ENCODE measurements around the gene GFI1.
"Not testable (repeated sequence)": the region's sequence is repeated elsewhere in the genome, so short reads cannot be mapped to it uniquely, and the experiment has no call there.

The GFI1 gene

DNA sequence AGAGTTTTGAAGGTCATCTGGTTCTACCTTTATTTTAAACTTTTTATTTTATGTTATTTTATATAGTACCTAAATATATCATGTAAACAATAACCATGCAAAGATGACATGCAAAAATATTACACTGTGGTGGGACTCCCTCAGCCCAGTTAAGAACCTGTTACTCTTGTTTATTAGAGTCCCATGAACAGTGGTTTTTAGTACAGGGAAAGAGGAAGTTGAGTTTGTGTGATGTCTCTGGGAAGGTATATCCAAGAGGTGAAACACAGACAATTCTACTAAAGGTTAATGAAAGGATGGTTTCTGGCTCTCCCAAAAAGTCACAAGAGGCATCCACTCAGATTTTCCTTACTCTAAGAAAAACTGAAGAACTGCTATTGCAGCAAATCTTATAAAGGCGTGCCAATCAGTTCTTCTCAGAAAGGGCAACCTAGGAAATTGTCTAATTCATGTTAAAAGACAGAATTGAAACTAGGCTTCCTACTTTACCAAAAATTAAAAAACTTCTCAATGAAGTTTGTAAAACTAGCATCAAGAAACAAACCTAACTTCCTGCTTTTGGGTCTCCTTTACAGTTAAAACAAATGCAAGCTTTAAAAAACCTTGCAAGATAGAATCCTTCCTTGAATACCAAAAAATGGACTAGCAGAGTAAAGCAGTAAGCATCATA is 19.9 kb downstream of the GFI1 start:
- no peak for DNase-seq (ENCODE audit: low read depth in 2 of 2, low spot score in 1 of 2)

GRCh38 chr1:92465256-92465647 is 21.5 kb downstream of the GFI1 start:
- DNase-seq (ENCODE audit: low read depth in 2 of 2, low spot score in 1 of 2): no peak

DNA sequence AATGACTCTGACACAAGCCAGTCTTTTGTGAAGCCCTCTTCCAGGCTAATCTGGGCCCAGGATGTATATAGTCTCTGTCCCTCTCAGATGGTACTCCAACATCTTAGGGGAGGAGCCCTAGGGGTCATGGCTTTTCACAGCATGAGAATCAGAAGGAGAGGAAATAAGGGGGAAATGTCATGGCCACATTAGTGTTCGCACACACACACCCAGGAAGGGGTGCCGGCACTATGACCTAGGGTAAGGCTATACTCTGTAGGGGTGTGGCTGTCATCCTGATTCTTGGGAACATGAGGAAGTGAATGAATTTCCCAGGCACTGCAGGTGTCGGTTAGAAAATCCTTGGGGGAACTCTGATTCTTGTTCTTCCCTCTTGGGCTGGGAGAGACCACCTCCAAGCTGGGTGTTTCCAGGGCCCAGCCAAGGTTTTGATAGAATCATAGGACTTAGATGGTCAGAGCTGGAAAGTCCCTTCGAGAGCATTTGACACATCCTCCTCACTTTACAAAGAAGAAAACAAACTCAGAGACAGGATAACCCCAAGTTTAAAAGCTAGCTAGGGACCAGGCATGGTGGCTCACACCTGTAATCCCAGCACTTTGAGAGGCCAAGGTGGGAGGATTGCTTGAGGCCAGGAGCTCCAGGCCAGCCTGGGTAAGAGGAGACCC is 22.0 kb downstream of the GFI1 start:
- no peak for DNase-seq (ENCODE audit: low read depth in 2 of 2, low spot score in 1 of 2)

- DNase-seq (ENCODE audit: low read depth in 2 of 2, low spot score in 1 of 2): no peak
Observed at GRCh38 chr1:92461364-92462097, 25.2 kb downstream of the GFI1 start.

DNA sequence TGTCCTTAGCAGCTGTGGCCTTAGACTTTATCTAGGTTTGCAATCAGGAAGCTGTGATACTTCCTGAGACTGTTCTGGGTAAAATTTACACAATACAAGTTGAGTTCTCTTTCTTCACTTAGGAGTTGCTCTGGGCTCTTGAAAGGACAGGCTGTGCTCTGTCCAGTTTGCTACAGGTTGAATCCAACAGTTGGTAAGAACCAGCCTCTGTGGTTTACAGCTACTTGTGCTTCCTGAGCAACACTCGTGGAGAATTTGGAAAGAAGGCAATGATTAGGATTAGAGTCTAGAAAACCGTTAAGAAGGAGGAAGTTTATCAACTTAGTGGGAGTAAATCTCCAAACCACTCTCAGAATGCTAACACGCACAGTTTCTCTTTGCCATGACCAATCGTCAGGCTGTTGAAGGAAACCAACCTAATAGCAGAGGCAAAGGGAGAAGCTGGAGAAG is 26.8 kb downstream of the GFI1 start:
- DNase-seq (ENCODE audit: low read depth in 2 of 2, low spot score in 1 of 2): no peak

DNA sequence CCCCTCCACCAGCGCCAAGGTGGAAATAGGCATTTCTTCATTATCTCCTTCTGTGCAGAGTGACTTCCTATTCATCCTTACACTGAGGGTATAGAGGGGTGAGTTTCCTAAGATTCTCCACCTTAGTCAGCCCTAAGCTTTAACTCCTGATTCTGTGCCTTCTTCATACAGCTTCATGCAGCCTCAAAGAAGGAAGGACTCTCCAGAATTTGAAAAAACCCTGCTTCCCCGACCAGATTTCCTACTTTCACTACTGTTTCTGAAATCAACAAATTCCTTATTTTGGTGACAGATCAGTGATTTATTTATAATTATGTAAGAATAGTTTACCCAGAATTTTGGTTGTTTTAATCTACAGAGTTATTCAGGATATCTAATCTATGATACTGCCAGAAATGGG is 28.6 kb downstream of the GFI1 start:
- DNase-seq (ENCODE audit: low read depth in 2 of 2, low spot score in 1 of 2): no peak

DNA sequence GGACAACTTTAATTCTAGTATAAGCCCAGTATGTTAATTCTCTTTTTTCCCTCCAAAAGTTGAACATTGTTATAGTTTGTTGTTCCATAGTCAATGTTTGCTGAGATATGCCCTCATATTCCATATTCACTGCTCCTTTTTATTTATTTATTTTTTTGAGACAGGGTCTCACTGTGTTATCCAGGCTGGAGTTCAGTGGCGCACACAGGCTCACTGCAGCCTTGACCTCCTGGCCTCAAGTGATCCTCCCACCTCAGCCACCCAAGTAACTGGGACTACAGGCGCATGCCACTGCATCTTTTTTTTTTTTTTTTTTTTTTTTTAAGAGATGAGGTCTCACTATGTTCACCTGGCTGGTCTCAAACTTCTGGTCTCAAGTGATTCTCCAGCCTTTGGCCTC is 38.7 kb downstream of the GFI1 start:
- DNase-seq (ENCODE audit: low read depth in 2 of 2, low spot score in 1 of 2): no peak

DNA sequence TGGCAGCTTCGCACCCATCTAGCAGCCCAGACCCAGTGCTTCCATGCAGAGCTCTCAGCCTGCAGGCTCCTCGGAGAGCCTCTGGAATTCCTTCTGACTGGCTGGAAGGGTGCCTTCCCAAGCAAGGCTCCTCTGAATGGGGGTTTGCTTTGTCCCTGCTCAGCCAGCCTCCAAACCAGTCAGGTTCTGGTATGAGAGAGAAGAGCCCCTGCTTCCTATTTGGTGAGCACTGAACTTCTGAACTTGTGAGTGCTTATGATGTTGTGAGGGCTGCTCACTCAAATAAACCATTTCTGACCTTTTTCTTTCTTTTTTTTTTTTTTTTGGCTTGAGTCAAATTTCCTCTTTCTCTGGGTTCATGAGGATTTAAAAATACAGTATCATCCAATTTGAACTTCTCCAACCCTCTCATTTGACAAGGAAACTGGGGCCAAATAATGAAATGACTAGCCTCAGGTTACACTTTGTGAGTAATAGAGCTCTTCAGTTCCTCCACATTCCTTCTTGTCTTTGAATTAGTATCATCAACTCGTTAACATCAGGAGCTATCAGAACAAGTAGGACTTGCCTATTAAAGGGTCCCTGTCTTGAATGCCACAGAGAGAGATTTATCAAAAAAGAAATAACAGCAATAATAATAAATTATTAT is 39.6 kb downstream of the GFI1 start:
- DNase-seq (ENCODE audit: low read depth in 2 of 2, low spot score in 1 of 2): no peak

GRCh38 chr1:92446546-92446945 is 40.2 kb downstream of the GFI1 start:
- DNase-seq (ENCODE audit: low read depth in 2 of 2, low spot score in 1 of 2): no peak

- DNase-seq (ENCODE audit: low read depth in 2 of 2, low spot score in 1 of 2): no peak
Observed at GRCh38 chr1:92445865-92446264, 40.9 kb downstream of the GFI1 start.

DNA sequence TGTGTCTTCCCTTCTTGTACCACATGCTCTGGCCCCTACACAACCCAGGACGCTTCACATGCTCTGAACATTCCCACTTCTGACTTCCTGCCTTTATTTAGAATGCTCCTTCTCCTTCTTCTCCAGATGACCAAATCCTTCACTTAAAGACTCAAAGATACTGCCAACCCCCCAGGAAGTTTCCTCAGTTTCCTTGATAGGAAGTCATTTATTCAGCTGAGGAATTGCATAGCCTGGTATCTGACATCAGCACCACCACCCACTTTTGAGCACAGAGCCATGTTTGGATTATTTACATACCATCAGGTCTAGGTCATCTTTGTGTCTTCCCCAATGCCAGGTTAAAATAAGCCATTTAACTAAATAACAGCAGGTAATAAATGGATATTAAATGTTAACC is 42.4 kb downstream of the GFI1 start:
- no peak for DNase-seq (ENCODE audit: low read depth in 2 of 2, low spot score in 1 of 2)

DNA sequence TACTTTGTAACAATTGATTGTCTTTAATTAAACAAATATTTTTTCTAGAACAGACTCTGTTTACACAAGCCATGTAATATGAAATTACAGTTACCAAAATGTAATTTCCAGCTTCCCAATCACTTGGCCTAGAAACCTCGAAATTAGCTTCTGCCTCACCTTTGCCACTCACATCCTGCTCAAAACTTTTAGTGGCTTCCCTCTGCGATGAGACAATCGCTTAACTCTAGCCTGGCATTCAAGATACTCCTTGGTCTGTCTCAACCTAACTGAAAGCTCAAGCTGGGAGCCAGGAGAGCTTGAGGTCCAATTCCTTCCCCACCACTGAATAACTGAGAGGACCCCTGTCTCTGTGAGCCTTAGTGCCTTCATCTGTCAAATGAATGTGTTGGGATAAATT is 42.8 kb downstream of the GFI1 start:
- no peak for DNase-seq (ENCODE audit: low read depth in 2 of 2, low spot score in 1 of 2)

GRCh38 chr1:92442351-92442750 is 44.4 kb downstream of the GFI1 start:
- no peak for DNase-seq (ENCODE audit: low read depth in 2 of 2, low spot score in 1 of 2)

DNA sequence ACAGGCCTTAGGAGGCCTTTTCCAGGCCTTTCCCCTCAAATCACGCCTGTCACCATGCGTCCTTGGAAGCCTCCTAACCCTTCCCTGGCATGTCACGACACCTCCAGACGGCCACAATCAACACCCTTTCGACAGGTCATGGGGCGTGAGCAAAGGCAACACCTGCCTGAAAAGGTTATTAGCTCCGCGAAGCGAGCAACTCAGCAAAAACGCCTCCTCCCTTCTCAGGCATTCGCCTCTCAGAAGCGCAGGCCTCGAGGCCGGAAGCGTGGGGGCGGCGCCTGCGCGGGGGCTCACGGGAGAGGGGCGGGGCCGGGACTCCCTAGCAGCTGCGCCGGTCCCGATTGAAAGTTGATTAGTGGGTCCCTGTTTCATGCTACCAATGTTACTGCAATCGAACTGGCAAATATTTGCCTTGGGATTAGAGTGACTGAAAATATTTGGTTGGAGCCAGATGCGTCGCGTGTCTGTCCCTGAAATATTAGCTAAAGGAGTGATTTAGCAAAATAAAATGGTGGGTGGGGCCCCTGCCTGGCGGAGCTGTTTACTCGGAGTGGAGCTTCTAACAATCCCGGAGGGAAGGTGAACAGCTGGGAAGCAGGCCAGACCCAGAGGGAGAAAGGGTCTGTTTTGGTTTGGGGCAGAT is 44.9 kb downstream of the GFI1 start:
- DNase-seq (ENCODE audit: low read depth in 2 of 2, low spot score in 1 of 2): no peak

DNA sequence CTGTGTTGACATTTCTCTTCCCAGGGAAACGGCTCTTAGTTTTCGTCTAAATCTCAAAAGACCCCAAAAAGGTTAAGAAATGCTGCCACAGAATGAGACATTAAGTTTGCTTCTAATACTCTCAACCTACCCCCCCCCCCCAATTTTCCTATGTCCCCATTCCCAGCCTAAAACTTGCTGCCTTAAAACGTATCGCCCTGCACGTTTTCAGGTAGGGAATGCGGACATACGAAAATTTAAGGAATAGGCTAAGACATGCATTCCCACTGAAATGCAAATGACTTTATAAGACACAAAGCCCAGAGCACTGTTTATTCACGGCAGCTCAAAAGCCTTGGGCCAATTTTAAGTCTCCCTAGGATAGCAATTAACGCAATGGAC is 45.4 kb downstream of the GFI1 start:
- DNase-seq (ENCODE audit: low read depth in 2 of 2, low spot score in 1 of 2): no peak

GRCh38 chr1:92439291-92439690 is 47.4 kb downstream of the GFI1 start:
- no peak for DNase-seq (ENCODE audit: low read depth in 2 of 2, low spot score in 1 of 2)

DNA sequence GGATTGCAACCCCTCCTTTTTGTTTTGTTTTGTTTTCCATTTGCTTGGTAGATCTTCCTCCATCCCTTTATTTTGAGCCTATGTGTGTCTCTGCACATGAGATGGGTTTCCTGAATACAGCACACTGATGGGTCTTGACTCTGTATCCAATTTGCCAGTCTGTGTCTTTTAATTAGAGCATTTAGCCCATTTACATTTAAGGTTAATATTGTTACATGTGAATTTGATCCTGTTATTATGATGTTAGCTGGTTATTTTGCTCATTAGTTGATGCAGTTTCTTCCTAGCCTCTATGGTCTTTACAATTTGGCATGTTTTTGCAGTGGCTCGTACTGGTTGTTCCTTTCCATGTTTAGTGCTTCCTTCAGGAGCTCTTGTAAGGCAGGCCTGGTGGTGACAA is 52.2 kb downstream of the GFI1 start:
- not testable (repeated sequence) for DNase-seq (ENCODE audit: low read depth in 2 of 2, low spot score in 1 of 2)

GRCh38 chr1:92430030-92430429 is 56.7 kb downstream of the GFI1 start:
- no peak for DNase-seq (ENCODE audit: low read depth in 2 of 2, low spot score in 1 of 2)

DNA sequence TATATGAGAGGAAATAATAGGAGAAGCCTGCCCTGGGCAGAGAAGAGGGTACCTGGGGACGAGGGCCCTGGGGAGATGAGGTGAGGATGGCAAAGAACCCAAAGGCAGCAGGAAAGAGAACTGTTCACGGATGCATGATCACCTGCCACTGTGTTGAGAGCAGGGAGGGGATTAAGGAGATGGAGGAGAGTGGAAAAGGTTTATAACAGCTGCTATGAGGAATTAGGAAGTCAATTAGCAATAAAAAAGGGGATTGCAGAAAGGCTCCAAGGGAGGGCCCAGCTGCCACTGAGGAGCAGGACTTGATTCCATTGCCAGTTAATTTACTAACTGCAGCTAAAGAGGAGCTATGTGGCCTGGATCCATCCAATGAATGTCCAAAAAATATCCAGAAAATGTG is 61.1 kb downstream of the GFI1 start:
- DNase-seq (ENCODE audit: low read depth in 2 of 2, low spot score in 1 of 2): no peak
